ENCODE measurements around the gene MRM2. TPM values are rescaled to one million over a fixed set of nuclear protein-coding genes. Genes with fewer than 3 reads are reported as not detected.
"Not testable (repeated sequence)": the region's sequence is repeated elsewhere in the genome, so short reads cannot be mapped to it uniquely, and the experiment has no call there.

The MRM2 gene
- total RNA-seq, 2 donors from 2014 or later, result 24.4 to 30.8 TPM

DNA sequence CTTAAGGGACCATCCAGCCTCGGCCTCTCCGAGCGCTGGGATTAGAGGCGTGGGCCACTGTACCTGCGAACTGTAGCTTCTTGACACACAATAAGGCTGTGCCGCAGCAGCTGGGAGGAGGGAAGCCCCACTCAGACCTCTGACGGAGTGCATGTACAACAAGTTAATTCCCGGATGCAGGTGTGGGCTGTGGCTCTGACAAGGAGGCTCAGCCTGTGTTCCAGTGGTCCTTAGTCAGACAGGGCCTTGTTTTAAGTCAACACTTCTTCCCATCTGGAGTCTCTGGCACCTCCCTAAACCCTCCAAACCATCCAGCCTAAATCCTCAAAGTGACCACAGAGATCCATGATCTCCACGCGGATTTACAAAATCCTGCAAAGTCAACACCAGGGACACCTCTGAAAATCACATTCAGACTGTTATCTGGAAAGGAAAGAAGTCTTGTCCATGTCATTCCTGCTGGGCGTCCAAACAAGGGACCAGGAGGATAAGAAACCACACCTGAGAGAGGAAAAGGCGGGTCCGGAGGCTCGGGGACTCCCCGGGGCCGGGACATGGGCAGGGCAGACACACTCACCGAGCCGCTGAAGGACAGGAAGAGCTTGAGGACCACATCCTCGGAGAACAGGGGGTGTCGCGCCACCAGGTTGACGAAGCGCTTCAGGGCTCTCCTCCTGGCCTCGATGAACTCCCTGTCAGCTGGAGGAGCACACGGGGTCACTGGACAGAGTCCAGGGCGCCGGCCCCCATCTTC lies 29.4 kb upstream of the MRM2 start:
- Mint-ChIP-seq H3K27ac (no peak overlapping the region), H3K36me3 (no peaks in the 10 kb centered on the region), H3K9me3 (no peaks in the 10 kb centered on the region)
- ATAC-seq, result no peak
- no peak for DNase-seq (ENCODE audit: low spot score in 2 of 2)

DNA sequence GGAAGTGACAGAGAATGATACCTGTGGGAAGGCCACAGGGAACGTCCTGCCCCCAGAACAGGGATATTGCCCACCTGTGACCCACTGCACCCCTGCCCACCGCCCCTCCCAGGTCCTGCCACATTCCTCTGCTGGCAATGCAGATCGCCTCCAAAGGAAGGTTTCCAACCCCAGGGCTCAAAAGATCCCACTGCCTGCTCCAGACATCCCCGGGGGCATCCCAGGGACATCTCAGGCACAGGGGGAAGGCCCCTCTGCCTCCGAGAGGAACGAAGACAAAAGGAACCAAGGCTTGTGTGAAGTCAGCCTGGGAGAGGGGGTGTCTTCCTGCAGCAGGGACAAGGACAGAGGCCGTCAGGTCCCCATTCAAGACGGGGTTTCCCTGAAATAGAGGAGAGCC lies 28.5 kb upstream of the MRM2 start:
- H3K36me3 Mint-ChIP-seq, result no peaks in the 10 kb centered on the region
- no peaks in the 10 kb centered on the region for H3K9me3 Mint-ChIP-seq
- DNase-seq (ENCODE audit: low spot score in 2 of 2) (no peak), ATAC-seq (no peak)
- H3K27ac Mint-ChIP-seq, result no peak overlapping the region

DNA sequence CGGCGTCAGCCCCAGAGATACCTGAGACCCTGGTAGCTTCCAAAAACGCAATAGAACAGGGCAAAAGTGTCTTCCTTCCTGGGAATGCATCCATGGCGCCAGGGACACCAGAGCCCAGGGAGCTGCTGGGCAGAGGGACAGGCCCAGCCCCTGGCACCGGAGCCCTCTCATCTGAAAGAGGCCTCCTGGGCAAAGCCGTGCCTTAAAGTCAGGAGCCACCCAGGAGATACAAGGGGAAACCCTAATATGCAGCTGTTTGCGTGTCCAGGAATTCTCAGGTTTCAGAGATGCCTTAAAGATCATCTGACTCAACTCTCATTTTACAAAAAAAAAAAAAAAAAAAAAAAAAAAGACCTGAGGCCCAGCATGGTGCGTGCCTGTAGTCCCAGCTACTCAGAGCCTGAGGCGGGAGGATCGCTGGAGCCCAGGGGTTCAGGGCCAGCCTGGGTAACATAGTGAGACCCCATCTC lies 28.0 kb upstream of the MRM2 start:
- ATAC-seq, result no peak
- no peaks in the 10 kb centered on the region for H3K9me3 Mint-ChIP-seq
- no peak overlapping the region for H3K27ac Mint-ChIP-seq
- no peak for DNase-seq (ENCODE audit: low spot score in 2 of 2)
- no peaks in the 10 kb centered on the region for H3K36me3 Mint-ChIP-seq

DNA sequence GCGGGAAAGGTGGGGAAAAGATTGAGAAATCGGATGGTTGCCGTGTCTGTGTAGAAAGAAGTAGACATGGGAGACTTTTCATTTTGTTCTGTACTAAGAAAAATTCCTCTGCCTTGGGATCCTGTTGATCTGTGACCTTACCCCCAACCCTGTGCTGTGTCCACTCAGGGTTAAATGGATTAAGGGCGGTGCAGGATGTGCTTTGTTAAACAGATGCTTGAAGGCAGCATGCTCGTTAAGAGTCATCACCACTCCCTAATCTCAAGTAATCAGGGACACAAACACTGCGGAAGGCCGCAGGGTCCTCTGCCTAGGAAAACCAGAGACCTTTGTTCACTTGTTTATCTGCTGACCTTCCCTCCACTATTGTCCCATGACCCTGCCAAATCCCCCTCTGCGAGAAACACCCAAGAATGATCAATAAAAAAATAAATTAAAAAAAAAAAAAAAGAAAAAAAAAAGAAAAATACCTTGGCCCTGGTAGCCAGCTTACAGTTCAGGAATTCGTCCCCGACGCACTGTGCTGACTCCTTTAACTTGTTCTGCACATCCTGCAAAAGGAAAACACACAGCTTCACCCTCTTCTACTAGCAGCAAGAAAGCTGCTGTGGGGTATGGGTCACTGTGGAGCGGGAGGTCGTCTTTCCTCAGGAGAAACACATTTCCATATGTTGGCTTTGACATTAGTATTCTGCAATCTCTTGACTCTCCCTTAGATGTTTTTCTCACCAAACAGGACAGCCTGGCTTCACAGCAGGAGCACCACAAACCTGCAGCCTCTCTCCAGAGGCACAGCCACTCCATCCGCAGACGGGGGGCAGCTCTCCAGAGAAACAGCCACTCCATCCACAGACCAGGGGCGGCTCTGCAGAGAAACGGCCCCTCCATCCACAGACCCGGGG lies 27.3 kb upstream of the MRM2 start:
- H3K36me3 Mint-ChIP-seq; H3K27ac Mint-ChIP-seq; ATAC-seq; H3K9me3 Mint-ChIP-seq; DNase-seq (ENCODE audit: low spot score in 2 of 2): not testable (repeated sequence)

DNA sequence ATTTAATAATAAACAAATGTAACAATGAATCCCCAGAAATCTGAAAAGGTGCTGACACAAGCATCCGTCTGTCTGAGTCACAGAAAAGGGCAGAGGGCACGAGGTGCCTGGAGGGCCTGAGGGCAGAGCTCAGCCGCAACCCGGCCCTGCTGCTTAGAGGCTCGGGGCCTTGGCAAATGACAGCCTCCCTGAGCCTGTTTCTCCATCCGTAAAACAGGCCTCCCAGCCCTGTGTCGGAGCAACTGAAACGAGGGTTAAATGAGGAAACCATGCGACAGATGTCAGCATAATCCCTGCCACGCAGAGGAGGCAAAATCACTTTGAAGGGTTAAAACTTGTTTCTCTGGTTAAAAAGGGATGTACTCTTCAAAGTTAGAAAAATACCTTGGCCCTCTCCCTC lies 24.9 kb upstream of the MRM2 start:
- no peak for ATAC-seq
- H3K27ac Mint-ChIP-seq, result peak overlapping the region in 1 of 2 donors; percentile 74
- DNase-seq (ENCODE audit: low spot score in 2 of 2), result no peak
- no peaks in the 10 kb centered on the region for H3K9me3 Mint-ChIP-seq
- peaks cover 6 to 8% of the 10 kb centered on the region in 2 donors for H3K36me3 Mint-ChIP-seq

DNA sequence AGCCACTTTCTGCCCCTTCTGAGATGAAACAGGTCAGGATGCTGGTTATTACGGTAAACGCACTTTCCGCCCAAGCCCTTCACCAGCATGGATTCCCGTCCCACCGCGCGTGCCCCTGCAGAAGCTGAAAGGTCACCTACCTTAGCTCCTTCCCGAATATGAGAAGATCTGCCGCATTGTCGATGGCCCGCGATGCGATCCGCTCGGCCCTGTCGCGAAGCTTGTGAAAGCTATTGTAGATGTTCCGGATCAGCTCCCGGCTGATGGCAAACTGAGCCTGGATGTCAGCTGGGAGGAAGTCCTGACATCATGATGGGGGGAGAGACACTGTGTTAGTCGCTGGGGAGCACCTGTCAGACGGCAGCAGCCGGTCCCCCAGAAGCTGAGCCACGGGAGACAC lies 22.2 kb upstream of the MRM2 start:
- peaks cover 6 to 8% of the 10 kb centered on the region in 2 donors for H3K36me3 Mint-ChIP-seq
- H3K27ac Mint-ChIP-seq, result no peak overlapping the region
- no peak for DNase-seq (ENCODE audit: low spot score in 2 of 2)
- H3K9me3 Mint-ChIP-seq, result no peaks in the 10 kb centered on the region
- no peak for ATAC-seq

DNA sequence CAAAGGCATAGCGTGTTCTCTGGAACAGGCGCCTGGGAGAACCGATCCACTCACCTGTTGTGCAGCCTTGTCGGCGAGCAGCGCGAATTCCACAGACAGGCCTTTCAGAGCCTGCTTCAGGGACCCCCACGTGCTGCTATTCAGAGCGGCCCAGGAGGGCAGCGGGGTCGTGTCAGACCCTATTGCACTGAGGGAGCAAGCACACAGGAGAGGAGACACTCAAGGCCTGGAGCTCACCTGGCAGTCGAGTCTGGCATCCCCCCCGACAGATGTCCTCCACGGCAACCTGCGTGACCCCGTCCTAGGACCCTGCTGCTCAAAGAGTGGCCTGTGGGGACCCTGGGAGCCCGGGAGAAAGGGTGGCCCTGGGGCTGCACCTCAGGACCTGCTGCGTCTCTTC lies 21.2 kb upstream of the MRM2 start:
- DNase-seq (ENCODE audit: low spot score in 2 of 2) (no peak), ATAC-seq (no peak)
- Mint-ChIP-seq H3K36me3 (peaks cover 6 to 8% of the 10 kb centered on the region in 2 donors), H3K27ac (no peak overlapping the region), H3K9me3 (no peaks in the 10 kb centered on the region)

DNA sequence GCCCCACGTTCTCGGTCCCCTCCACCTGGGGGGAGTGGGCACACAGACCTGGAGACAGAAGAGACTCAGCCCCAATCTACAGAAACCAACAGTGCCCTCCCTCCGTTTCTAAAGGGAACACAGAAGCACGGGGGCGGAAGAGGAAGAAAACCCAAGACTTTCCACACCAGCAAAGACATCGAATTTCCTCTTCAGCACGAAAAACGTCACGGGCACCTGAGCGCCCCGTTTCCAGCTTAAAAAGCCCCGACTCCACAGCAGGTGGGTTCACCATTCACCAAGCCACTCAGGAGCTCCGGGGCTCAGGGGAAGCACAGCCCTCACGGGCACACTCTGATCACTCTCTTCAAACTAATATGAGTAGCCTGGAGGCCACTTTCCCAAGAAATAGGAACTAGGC lies 19.6 kb upstream of the MRM2 start:
- DNase-seq (ENCODE audit: low spot score in 2 of 2) (no peak), ATAC-seq (peak; percentile 47 to 52)
- Mint-ChIP-seq H3K36me3 (peaks cover 6 to 8% of the 10 kb centered on the region in 2 donors), H3K9me3 (no peaks in the 10 kb centered on the region), H3K27ac (peak overlapping the region; percentile 81 to 94)

DNA sequence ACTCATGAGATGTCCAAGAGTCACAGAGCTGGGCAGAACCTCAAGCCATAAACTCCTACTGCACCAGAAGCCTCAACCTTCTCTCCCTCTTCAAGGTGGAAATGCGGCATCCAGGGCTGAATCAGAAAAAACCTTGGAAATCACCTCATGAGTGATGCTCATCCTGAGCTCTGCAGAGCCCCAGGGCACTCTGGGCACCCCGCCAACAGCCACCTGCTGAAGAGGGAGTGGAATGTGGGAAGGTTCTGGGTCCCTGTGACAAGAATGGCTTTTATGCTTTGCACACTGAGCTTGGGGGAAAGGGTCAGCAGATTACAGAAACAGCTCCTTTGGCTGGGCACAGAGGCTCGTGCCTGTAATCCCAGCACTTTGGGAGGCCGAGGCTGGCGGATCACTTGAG lies 18.8 kb upstream of the MRM2 start:
- ATAC-seq, result no peak
- Mint-ChIP-seq H3K36me3 (peaks cover 6 to 8% of the 10 kb centered on the region in 2 donors), H3K9me3 (no peaks in the 10 kb centered on the region), H3K27ac (peak overlapping the region in 1 of 2 donors; percentile 81)
- DNase-seq (ENCODE audit: low spot score in 2 of 2), result no peak

DNA sequence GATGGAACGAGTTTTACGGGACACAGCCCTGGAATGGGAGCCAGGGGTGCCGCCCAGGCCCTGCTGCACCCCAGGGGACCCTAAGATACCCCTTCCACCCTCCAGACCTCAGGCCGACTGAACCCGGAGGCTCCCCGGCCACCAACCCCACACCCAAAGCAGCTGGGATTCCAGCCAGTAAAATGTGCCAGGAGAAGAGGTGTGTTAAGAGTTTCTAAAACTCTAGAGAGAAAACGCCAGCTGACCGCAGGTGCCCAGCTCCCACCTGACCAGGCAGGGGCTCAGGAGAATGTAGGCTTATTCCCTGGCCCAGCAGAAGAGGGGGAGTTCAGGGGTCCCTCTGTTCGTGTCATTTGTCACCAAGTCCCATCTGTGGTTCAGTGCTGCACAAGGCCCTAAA lies 17.5 kb upstream of the MRM2 start:
- H3K27ac Mint-ChIP-seq, result peak overlapping the region in 1 of 2 donors; percentile 41
- DNase-seq (ENCODE audit: low spot score in 2 of 2), result no peak
- H3K36me3 Mint-ChIP-seq, result peaks cover 6 to 7% of the 10 kb centered on the region in 2 donors

DNA sequence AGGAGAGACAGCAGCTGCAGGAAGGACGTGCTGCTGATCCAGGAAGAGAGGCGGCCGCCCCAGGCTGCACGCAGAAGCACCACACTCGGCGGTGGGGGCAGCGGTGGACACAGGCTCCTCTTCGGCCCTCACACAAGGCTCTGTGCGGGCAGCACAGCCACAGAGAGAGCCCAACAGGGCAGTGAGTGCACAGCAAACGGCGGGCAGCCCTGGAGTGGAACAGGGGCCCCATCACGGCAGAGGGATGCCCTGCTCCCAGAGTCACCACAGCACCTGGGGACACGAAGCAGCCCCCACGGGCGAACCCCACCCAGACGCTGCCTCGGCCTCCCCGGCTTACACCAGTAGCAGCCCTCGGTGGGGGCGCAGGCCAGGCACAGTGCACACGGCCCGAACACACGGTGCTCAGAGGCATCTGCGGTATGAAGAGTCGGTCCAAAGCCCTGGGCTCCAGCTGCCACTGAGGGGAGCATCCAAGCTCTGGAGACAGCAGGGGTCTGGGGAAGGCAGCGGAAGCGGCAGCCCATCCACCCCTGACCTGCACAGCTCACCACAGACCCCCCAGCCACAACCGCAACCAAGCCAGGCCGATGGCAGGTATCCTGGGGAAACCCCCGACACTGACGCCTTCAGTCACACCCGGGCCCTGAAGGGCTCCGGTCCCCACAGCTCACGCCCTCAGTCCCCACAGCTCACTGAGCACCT lies 16.8 kb upstream of the MRM2 start:
- DNase-seq (ENCODE audit: low spot score in 2 of 2), result no peak
- H3K27ac Mint-ChIP-seq, result peak overlapping the region in 1 of 2 donors; percentile 41

More for the DNA sequence above, 17.5 kb upstream of the MRM2 start:
- no peak for ATAC-seq
- no peaks in the 10 kb centered on the region for H3K9me3 Mint-ChIP-seq

DNA sequence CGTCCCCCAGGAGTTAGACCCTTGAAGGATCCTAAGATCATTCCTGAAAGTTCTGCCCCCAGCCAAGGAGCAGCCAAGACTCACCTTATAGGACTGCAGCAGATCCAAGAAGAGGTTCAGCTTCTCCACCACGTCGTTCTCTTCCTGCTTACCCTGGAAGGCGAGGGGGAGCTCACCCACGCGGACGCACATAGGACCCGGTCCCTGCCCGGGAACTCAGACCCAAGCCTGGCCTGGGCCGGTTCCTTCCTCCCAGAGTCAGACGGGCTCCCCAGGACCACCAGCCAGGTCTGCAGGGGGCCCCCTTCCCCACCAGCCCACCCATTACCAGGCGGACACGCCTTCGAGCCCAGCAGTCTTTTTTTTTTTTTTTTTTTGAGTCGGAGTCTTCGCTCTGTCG lies 15.6 kb upstream of the MRM2 start:
- Mint-ChIP-seq H3K36me3 (no peaks in the 10 kb centered on the region), H3K9me3 (no peaks in the 10 kb centered on the region), H3K27ac (no peak overlapping the region)
- DNase-seq (ENCODE audit: low spot score in 2 of 2), result no peak
- no peak for ATAC-seq

More for the DNA sequence above, 16.8 kb upstream of the MRM2 start:
- H3K36me3 Mint-ChIP-seq, result peaks cover 0 to under 1% of the 10 kb centered on the region in 2 donors
- ATAC-seq, result no peak
- H3K9me3 Mint-ChIP-seq, result no peaks in the 10 kb centered on the region

DNA sequence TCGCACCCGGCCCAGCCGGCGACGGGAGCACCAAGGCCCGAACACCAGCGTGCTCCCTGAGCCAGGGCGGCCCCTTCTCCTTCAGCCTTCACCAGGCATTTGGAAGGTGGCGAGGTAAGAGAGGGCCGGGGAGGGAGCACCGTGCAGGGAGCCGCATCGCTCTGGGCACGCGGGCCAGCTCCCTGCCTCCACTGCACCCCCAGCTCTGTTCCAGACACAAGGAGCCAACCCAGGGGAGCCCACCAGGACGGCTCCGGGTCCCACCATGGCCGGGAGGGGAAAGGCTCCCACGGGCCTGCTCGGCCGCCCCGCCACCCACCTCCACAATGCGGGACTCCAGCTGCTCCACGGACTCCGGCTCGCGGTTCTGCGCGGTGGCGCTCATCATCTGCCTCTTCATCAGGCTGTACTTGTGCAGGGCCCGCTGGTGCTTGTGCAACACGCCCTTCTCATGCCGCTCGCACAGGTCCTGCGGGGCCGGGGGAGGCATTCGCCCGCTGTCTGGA lies 15.1 kb upstream of the MRM2 start:
- Mint-ChIP-seq H3K36me3 (no peaks in the 10 kb centered on the region), H3K9me3 (no peaks in the 10 kb centered on the region), H3K27ac (no peak overlapping the region)
- ATAC-seq, result no peak
- DNase-seq (ENCODE audit: low spot score in 2 of 2), result no peak

DNA sequence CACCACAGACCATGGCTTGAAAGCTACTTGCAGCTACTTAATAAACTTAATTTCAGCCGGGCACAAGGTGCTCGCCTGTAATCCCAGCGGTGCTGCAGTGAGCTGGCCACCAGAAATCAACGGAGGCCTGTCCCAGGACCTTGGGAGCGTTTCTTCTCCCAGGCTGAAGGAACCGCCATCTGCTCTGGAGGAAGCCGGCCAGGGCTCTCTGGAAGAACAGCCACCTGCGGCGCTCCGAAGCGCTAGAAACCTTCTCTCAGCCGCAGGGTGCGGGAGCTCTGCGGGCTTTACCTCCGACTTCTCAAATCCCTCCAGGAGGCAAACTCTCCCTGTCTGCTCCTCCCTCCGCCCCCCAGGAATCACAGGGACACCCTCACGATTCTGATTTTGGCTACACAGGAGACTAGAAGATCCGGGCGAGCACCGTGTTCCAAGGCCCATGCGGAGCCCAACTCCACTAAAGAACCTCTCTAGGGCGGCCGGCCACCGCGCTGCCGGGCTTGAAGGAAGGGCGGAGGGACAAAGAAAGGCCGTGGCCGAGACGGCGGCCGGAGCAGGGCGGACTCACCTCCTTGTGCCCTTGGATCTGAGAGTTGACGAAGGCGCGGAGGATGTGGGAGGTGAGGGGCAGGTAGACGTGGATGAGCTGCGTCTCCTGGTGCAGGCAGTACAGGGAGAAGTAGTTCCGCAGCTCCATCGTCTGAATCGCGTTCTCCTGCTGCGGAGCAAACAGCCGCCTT lies 14.5 kb upstream of the MRM2 start:
- Mint-ChIP-seq H3K9me3 (no peaks in the 10 kb centered on the region), H3K36me3 (no peaks in the 10 kb centered on the region), H3K27ac (no peak overlapping the region)
- DNase-seq (ENCODE audit: low spot score in 2 of 2), result no peak
- ATAC-seq, result no peak

DNA sequence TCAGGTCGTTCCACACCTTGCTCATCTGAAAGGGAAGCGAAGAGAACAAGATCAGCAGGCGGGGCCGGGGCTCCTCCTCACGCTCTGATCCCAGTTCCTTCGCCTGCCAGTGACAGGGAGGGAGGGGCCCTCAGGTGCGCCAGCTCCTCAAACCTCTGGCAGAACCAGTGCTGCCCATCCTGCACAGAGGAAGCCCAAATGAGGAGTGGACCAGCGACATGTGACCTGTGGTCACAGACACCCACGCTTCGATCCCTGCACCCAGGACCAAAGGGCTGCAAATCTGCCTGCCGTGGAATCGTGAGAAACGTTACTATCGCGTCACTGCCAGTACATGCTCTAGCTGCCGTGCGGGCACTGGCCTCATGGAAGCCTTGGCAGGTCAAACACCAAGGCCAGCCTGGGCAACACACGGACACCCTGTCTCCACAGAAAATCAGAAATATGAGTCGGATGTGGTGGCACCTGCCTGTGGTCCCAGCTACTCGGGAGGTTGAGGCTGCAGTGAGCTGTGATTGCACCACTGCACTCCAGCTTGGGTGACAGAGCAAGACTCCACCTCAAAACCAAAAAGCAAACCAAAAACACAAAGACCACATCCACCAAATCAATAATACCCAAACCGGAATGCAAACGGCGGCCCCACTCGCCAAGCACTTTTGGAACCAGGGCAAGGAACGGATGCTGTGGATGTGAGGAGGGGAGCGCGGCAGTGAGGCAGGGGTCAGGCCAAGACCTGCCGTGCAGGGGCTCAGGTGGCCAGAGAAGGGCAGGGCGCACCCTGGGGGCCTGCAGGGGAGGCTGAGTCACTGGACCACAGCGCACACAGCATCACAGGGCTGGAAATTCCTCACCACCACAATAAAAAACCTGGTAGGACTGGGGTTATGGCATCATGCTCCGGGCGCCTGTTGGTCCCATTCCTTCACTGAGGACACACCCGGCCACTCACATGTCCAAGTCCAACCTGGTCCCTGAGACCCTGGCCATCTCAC lies 13.4 kb upstream of the MRM2 start:
- peak overlapping the region in 1 of 2 donors; percentile 62 for H3K27ac Mint-ChIP-seq
- no peak for DNase-seq (ENCODE audit: low spot score in 2 of 2)
- no peaks in the 10 kb centered on the region for H3K36me3 Mint-ChIP-seq
- peak; percentile 22 to 36 for ATAC-seq
- no peaks in the 10 kb centered on the region for H3K9me3 Mint-ChIP-seq

All from activated naive CD4-positive, alpha-beta T cell treated with anti-CD3 and anti-CD28 coated beads, Interleukin-2, amount 50 U/mL, for 72 hours (primary cell).